ENCODE measurements around the gene C1orf198.

DNA sequence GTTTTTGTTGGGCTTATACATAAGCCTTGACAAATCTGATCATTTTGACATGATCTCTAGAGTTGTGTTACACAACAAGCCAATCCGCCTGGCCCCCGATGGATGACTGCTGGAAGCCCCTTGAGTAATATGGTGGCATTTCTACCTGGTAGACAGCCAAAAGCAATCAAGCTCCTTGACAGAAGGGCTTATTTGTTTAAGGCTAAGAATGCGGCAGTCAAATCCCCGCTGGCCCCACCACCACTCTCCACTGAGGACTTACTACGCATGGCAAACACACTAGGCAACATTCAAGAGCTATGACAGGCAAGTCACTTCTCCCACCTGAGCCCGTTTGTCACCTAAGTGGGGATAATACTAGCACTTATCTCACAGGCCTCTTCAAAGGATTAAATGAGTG lies 33.4 kb upstream of the C1orf198 start:
- TF ChIP-seq YY1 (IDR thresholded peaks at IDR 0.05; ENCODE audit: insufficient read depth, insufficient read length) (no peak), SUZ12 (IDR thresholded peaks at IDR 0.05; ENCODE audit: extremely low read depth, insufficient read depth, insufficient read length) (no peak)
